Renal cortex interstitium (tissue), 11 donors: ENCODE measurements around the gene TUBGCP3. TPM values are rescaled to one million over a fixed set of nuclear protein-coding genes. Genes with fewer than 3 reads are reported as not detected.

Experiments
- DNase-seq, 11 donors: peaks; one replicate each; pipeline ENCODE4 v3.0.0-alpha.2; 2013; ENCODE audit warnings: low read depth in 9 of 11, low spot score in 4 of 11; ENCODE audit errors: extremely low read depth in 1 of 11
- polyA plus RNA-seq, 3 donors: library from polyadenylated mRNA; unstranded; fragments of 120-200 nt; gene quantifications; one replicate each; pipeline ENCODE4 v1.2.1, GENCODE V29; 2013; ENCODE audit not compliant: insufficient read length in 3 of 3

Gene TUBGCP3
- polyA plus RNA-seq, 3 donors, result 30.3 to 37.6 (median 32.4) TPM

GRCh38 chr13:112619730-112620631 is 32.0 kb upstream of the TUBGCP3 start:
- DNase-seq, result peak in 1 of 11 donors; percentile 63

- DNase-seq, result no peak
Observed at GRCh38 chr13:112618501-112618900, 30.5 kb upstream of the TUBGCP3 start.

GRCh38 chr13:112617754-112618375 is 29.9 kb upstream of the TUBGCP3 start:
- no peak for DNase-seq

- no peak for DNase-seq
Observed at GRCh38 chr13:112616586-112617362, 28.8 kb upstream of the TUBGCP3 start.

- DNase-seq, result no peak
Observed at GRCh38 chr13:112615391-112615790, 27.4 kb upstream of the TUBGCP3 start.

- DNase-seq, result no peak
Observed at GRCh38 chr13:112614835-112615234, 26.9 kb upstream of the TUBGCP3 start.

GRCh38 chr13:112608212-112608611 is 20.3 kb upstream of the TUBGCP3 start:
- DNase-seq, result no peak

- peak; percentile 60 to 87 (median 80) for DNase-seq
Observed at GRCh38 chr13:112606109-112607001, 18.4 kb upstream of the TUBGCP3 start.

GRCh38 chr13:112605531-112605990 is 17.6 kb upstream of the TUBGCP3 start:
- no peak for DNase-seq

GRCh38 chr13:112603641-112604225 is 15.8 kb upstream of the TUBGCP3 start:
- peak in 1 of 11 donors; percentile 41 for DNase-seq

GRCh38 chr13:112602189-112602588 is 14.2 kb upstream of the TUBGCP3 start:
- no peak for DNase-seq

GRCh38 chr13:112601371-112601770 is 13.4 kb upstream of the TUBGCP3 start:
- no peak for DNase-seq

- DNase-seq, result no peak
Observed at GRCh38 chr13:112596235-112596634, 8.3 kb upstream of the TUBGCP3 start.

- no peak for DNase-seq
Observed at GRCh38 chr13:112592647-112593046, 4.7 kb upstream of the TUBGCP3 start.

GRCh38 chr13:112592181-112592580 is 4.2 kb upstream of the TUBGCP3 start:
- DNase-seq, result no peak

- no peak for DNase-seq
Observed at GRCh38 chr13:112588490-112589297, 741 bp upstream of the TUBGCP3 start.

- peak in 9 of 11 donors; percentile 33 to 71 (median 60) for DNase-seq
Observed at GRCh38 chr13:112587212-112587763, 665 bp downstream of the TUBGCP3 start.
